T47D (cell line): ENCODE data around the gene KEAP1.

Experiments used
- DNase-seq, 2 experiments: peaks; one replicate each; pipeline versions ENCODE4 v3.0.0 to v3.0.0-alpha.2; 2011 to 2012; ENCODE audit warnings: low read depth in 1 of 2, low spot score in 1 of 2
- JUND ChIP-seq: IDR thresholded peaks from 2 replicates; pipeline ENCODE4 v1.6.1; 2012; ENCODE audit warnings: low read depth
- in situ Hi-C: cut with HindIII; loops from 2 replicates; pipeline ENCODE4 v1.10.0; 2016; ENCODE audit warnings: low sequenced_read_pairs, low pct_unique_long_range_greater_than_20kb

Gene KEAP1

DNA sequence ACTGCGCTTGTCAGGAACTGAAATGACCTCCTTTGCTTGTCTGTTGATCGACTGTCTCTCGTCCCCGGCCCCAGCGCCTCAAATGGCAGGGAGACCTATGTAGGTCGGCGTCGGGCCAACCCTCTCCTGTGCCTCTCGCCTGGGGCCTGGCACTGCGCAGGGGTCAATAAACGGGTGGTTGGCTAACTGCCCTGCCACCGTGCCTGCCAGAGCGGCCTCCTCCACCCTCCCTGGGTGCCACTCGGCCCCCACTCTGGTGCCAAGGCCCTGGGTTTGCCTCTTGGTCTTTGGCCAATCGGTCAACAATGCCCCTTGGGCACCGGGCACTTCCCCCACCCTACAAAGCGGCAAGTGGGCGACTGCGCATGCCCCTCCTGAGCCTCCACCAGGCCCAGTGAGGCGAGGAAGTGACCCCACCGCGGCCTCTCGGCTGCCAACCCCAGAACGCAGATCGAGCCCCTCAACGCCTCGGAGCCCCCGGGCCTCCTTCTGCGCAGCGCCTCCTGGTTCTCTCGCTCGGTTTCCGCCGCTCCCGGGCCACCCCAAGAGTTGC is 1.1 kb downstream of the KEAP1 start:
- in situ Hi-C loops, result no loop called here
- no peak; the same call in 1 of the 2 replicates for TF ChIP-seq JUND
- DNase-seq, result peak; percentile 82 to 96

DNA sequence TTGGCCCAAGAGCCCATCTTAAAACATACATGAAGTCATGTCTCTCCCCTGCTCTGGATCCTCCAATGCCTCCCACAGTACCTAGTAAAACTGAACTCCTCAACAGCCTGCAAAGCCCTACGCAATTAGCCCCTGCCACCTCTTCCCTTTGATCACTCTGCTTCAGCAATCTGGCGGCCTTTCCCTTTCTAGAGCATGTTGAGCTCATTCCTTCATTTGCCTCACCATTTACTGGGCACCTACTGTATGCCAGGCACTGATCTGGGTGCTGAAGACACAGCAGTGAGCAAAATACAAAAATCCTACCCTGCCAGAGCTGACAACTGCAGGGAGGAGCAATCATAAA is 2.9 kb downstream of the KEAP1 start:
- no peak for DNase-seq
- in situ Hi-C loops, result no loop called here
- no peak for TF ChIP-seq JUND

DNA sequence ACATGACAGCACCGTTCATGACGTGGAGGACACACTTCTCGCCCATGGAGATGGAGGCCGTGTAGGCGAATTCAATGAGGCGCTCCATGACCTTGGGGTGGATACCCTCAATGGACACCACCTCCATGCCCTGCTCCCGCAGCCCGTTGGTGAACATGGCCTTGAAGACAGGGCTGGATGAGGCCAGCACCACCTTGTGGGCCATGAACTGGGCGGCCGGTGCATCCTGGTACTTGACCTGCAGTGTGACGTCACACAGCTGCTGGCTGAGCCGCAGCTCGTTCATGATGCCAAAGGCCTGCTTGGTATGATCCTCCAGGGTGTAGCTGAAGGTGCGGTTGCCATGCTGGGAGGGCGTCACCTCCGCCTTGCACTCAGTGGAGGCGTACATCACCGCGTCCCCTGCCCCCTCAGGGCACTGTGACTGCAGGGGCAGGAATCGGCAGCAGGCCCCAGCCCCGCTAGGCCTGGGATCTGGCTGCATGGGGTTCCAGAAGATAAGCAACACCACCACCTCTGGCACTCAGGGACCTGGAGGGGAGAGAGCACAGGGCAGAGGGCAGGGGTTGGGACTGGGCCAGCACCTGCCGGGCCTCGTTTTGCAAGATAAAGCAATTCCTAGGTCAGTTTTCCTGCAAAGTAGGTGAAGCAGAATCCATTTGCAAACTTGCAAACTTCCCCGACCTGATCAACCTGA is 3.5 kb downstream of the KEAP1 start:
- DNase-seq, result peak in 1 of 2 experiments; percentile 38
- in situ Hi-C loops, result no loop called here
- TF ChIP-seq JUND, result no peak

DNA sequence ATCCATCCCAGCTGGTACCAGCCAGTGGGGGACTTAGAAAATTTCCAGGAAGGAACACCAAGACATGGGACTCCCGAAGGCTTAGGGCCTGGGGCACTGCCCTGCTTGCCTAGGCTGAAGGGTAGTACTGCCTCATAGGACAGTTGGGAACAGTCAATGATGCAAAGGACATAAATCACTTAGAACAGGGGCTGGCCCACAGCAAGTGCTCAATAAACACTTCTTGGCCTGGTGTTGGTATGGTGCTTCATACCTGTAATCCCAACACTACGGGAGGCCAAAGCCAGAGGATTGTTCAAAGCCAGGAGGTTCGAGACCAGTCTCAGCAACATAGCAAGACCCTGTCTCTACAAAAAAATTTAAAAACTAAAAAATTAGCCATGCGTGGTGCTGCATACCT is 5.8 kb downstream of the KEAP1 start:
- DNase-seq, result no peak
- in situ Hi-C loops, result no loop called here
- no peak for TF ChIP-seq JUND

- DNase-seq, result no peak
- in situ Hi-C loops, result no loop called here
- no peak for TF ChIP-seq JUND
Measured at GRCh38 chr19:10491472-10492047, 11.6 kb downstream of the KEAP1 start.

- in situ Hi-C loops, result no loop called here
Measured at GRCh38 chr19:10486551-10486950, 16.6 kb downstream of the KEAP1 start.

DNA sequence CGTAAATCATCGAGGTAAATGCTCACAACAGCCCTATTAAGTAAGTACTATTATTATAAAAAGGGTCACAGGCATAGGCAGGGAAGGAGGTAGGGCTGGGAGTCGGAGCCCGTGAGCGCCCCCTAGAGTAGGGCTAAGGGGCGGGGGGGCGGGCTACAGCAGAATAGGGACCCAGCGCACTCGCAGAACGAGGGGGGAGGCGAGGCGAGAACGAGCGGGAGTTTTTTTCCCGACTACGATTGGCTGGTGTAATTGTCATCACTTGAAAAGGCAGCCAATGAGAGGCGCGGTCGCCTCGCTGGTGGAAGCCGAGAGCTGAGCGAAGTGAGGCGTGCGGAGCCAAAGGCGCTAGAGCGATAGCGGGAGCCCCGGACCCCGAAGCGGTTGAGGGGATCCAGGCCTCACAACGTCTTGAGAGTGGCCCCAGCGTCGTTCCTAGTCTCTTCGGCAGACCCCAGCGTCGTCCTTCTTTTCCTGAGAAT is 24.2 kb downstream of the KEAP1 start:
- TF ChIP-seq JUND, result no peak
- peak in 1 of 2 experiments; percentile 86 for DNase-seq
- in situ Hi-C loops, result no loop called here

More at GRCh38 chr19:10486551-10486950, 16.6 kb downstream of the KEAP1 start:
- peak in 1 of 2 experiments; percentile 84 for DNase-seq
- TF ChIP-seq JUND, result no peak

DNA sequence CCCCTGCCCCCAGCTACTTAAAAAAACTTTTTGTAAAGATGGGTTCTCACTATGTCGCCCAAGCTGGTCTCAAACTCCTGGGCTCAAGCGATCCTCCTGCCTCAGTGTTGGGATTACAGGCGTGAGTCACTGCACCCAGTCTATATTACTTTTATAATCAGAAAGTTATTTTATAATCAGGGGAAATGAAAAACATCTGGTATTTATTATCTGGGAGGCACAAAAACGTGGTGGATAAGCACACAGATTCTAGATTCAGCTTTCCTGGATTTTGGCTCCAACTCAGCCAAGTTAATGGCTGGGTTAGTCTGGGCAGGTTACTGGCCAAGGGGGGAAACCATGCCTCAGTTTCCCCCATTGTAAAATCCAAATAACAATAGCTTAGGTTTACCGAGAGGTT is 24.7 kb downstream of the KEAP1 start:
- in situ Hi-C loops, result no loop called here
- TF ChIP-seq JUND, result no peak
- no peak for DNase-seq

- no peak for DNase-seq
- in situ Hi-C loops, result no loop called here
- TF ChIP-seq JUND, result no peak
Measured at GRCh38 chr19:10474962-10475451, 28.1 kb downstream of the KEAP1 start.

DNA sequence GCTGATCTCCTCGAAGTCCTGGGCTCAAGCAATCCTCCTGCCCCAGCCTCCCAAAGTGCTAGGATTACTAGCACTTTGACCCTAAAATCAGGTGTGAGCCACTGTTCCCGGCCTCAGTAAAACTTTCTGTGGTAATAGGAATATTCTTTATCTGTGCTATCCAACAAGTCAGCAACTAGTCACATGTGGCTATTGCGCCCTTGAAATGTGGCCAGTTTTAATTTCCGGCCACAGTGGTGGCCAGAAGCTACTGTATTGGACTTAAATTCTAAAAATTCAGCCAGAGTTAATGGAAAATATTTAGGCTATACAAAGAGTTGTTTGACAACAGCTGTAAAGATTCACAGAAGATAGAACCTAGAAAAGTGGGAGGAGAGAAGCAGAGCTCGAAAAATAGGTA is 30.0 kb downstream of the KEAP1 start:
- in situ Hi-C loops, result no loop called here
- no peak for TF ChIP-seq JUND
- DNase-seq, result no peak

- in situ Hi-C loops, result no loop called here
- TF ChIP-seq JUND, result no peak
- peak in 1 of 2 experiments; percentile 72 for DNase-seq
Measured at GRCh38 chr19:10471909-10472308, 31.2 kb downstream of the KEAP1 start.

- DNase-seq, result no peak
- in situ Hi-C loops, result no loop called here
- TF ChIP-seq JUND, result no peak
Measured at GRCh38 chr19:10468133-10468532, 35.0 kb downstream of the KEAP1 start.

DNA sequence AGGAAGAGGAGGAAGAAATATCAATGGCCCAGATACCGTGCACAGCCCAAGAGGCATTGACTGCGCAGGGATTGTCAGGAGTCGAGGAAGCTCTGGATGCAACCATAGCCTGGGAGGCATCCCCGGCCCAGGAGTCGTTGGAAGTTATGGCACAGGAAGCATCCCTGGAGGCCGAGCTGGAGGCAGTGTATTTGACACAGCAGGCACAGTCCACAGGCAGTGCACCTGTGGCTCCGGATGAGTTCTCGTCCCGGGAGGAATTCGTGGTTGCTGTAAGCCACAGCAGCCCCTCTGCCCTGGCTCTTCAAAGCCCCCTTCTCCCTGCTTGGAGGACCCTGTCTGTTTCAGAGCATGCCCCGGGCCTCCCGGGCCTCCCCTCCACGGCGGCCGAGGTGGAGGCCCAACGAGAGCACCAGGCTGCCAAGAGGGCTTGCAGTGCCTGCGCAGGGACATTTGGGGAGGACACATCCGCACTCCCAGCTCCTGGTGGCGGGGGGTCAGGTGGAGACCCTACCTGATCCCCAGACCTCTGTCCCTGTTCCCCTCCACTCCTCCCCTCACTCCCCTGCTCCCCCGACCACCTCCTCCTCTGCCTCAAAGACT is 36.0 kb downstream of the KEAP1 start:
- no peak for TF ChIP-seq JUND
- in situ Hi-C loops, result no loop called here
- no peak for DNase-seq
